ENCODE data around the gene KRT27.

DNA sequence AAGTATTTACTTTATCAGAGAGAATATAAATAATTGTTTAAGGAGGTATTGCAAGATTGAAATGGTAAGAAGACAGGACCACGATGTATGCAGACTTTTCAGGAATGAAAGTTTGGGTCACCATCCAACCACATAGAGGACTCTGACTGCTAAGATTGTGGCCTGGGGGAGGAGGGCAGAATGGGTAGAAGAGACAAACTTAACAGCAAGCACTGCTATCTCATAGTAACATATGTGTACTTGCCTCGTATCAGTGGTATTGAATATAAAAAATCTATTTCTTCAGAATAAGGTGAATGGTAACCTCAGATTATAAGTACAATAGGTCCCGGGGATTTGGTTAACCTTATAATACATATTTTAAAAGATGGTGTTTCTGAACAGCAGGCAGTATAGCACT lies 34.2 kb upstream of the KRT27 start:
- TF ChIP-seq, protein P1, sequence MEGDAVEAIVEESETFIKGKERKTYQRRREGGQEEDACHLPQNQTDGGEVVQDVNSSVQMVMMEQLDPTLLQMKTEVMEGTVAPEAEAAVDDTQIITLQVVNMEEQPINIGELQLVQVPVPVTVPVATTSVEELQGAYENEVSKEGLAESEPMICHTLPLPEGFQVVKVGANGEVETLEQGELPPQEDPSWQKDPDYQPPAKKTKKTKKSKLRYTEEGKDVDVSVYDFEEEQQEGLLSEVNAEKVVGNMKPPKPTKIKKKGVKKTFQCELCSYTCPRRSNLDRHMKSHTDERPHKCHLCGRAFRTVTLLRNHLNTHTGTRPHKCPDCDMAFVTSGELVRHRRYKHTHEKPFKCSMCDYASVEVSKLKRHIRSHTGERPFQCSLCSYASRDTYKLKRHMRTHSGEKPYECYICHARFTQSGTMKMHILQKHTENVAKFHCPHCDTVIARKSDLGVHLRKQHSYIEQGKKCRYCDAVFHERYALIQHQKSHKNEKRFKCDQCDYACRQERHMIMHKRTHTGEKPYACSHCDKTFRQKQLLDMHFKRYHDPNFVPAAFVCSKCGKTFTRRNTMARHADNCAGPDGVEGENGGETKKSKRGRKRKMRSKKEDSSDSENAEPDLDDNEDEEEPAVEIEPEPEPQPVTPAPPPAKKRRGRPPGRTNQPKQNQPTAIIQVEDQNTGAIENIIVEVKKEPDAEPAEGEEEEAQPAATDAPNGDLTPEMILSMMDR (conservative IDR thresholded peaks at IDR 0.05; ENCODE audit: low read length), result no peak
- no peak for TF ChIP-seq EZH2phosphoT487 (IDR thresholded peaks at IDR 0.05; ENCODE audit: borderline replicate concordance, low read depth, low read length)

Data from OCI-LY7 (cell line).